A549 (cell line): Measurements from ENCODE around the gene GPR61. TPM values are rescaled to one million over a fixed set of nuclear protein-coding genes. Genes with fewer than 3 reads are reported as not detected.

ENCODE experiments used
- ATAC-seq, 2 experiments: fragments of 200-7000 bp in 1 of 2; fragments of >200 bp in 1 of 2; cut with Nextera tagmentation in 1 of 2; cut with Tn5 transposase in 1 of 2; 3 replicates each; pipeline versions ENCODE4 v1.8.0 to v1.9.1; 2018 to 2020; ENCODE audit warnings: mild to moderate bottlenecking in 1 of 2, moderate library complexity in 1 of 2
- CTCF ChIA-PET: fragments of 300-600 bp; sonication (Branson Sonifier 250); formaldehyde crosslinking; extraction: SDS; loops from one replicate; lab custom pipeline; 2021; ENCODE audit warnings: antibody characterized with exemption, inconsistent platforms; lab: Yijun Ruan, JAX
- POLR2A ChIA-PET: fragments of 350-600 bp; formaldehyde crosslinking; extraction: SDS; loops from one replicate; lab custom pipeline; 2021; ENCODE audit warnings: antibody characterized with exemption, inconsistent platforms; lab: Yijun Ruan, JAX
- DNase-seq, 2 experiments: peaks; one replicate each; pipeline versions ENCODE4 v3.0.0 to v3.0.0-alpha.2; 2011 to 2016; ENCODE audit warnings: low read depth in 1 of 2, low spot score in 1 of 2
- FAIRE-seq: peaks from 2 replicates; lab custom pipeline; 2011; peaks lifted over from hg19 to GRCh38; lab: Jason Lieb, UNC
- H3K27ac ChIP-seq, 2 experiments: fragments of >200 bp; sonication (Bioruptor Twin); formaldehyde crosslinking; 3 replicates each; pipeline ENCODE4 v1.5.1; 2016 to 2017
- H3K4me1 ChIP-seq: fragments of >200 bp; sonication (Bioruptor Twin); formaldehyde crosslinking; 3 replicates; pipeline ENCODE4 v1.6.1; 2016
- H3K4me2 ChIP-seq: fragments of >200 bp; sonication (Bioruptor Twin); formaldehyde crosslinking; 3 replicates; pipeline ENCODE4 v1.6.1; 2016
- H3K4me3 ChIP-seq: fragments of >200 bp; sonication (Bioruptor Twin); formaldehyde crosslinking; 3 replicates; pipeline ENCODE4 v1.5.1; 2016
- H3K9me3 ChIP-seq: fragments of >200 bp; sonication (Bioruptor Twin); formaldehyde crosslinking; 3 replicates; pipeline ENCODE4 v1.6.1; 2016
- ATOH8 ChIP-seq: fragments of 250-450 bp; sonication (Bioruptor Pico); IDR thresholded peaks from 2 replicates; pipeline ENCODE4 v1.5.0; 2020; ENCODE audit warnings: low read depth, mild to moderate bottlenecking, moderate library complexity
- CTCF ChIP-seq: fragments of >200 bp; sonication (Bioruptor Twin); formaldehyde crosslinking; IDR thresholded peaks from 3 replicates; pipeline ENCODE4 v1.5.1; 2016
- EHF ChIP-seq: fragments of 250-450 bp; sonication (Bioruptor Pico); IDR thresholded peaks from 2 replicates; pipeline ENCODE4 v1.5.0; 2020; ENCODE audit warnings: mild to moderate bottlenecking
- ELK1 ChIP-seq: fragments of 150-350 bp; IDR thresholded peaks from 2 replicates; pipeline ENCODE4 v1.6.1; 2014; ENCODE audit warnings: low read depth, mild to moderate bottlenecking, low read length
- FOXS1 ChIP-seq: fragments of 250-450 bp; sonication (Bioruptor Pico); IDR thresholded peaks from 2 replicates; pipeline ENCODE4 v1.5.0; 2020; ENCODE audit warnings: mild to moderate bottlenecking, moderate library complexity
- GATA3 ChIP-seq: IDR thresholded peaks from 2 replicates; pipeline ENCODE4 v1.6.1; 2012; ENCODE audit warnings: borderline replicate concordance
- HEYL ChIP-seq: fragments of 250-450 bp; sonication (Bioruptor Pico); IDR thresholded peaks from 2 replicates; pipeline ENCODE4 v1.8.0; 2021; ENCODE audit warnings: mild to moderate bottlenecking, moderate library complexity
- HMGXB4 ChIP-seq: fragments of 250-450 bp; sonication (Bioruptor Pico); IDR thresholded peaks from 2 replicates; pipeline ENCODE4 v1.5.0; 2021; ENCODE audit warnings: mild to moderate bottlenecking, moderate library complexity, borderline replicate concordance
- HOXB5 ChIP-seq: fragments of 250-450 bp; sonication (Bioruptor Pico); IDR thresholded peaks from 2 replicates; pipeline ENCODE4 v1.5.0; 2020; ENCODE audit warnings: mild to moderate bottlenecking, moderate library complexity
- MAX ChIP-seq: IDR thresholded peaks from 2 replicates; pipeline ENCODE4 v1.6.1; 2012
- RAD21 ChIP-seq, 2 experiments: fragments of >200 bp in 1 of 2; sonication (Bioruptor Twin) in 1 of 2; formaldehyde crosslinking in 1 of 2; IDR thresholded peaks in 1 of 2; conservative IDR thresholded peaks in 1 of 2; 2 replicates in 1 of 2; 3 replicates in 1 of 2; pipeline ENCODE4 v1.6.1; 2012 to 2018; ENCODE audit warnings: inconsistent platforms in 1 of 2
- RCOR1 ChIP-seq: fragments of 150-350 bp; IDR thresholded peaks from 2 replicates; pipeline ENCODE4 v1.6.1; 2014; ENCODE audit warnings: antibody characterized with exemption, low read length, low read depth
- SMC3 ChIP-seq: fragments of >200 bp; sonication (Bioruptor Twin); formaldehyde crosslinking; IDR thresholded peaks from 3 replicates; pipeline ENCODE4 v1.6.1; 2018; ENCODE audit warnings: inconsistent platforms
- ZC3H11A ChIP-seq: fragments of 450-650 bp; IDR thresholded peaks from 2 replicates; pipeline ENCODE4 v1.6.1; 2014; ENCODE audit warnings: antibody characterized with exemption, mild to moderate bottlenecking
- ZFP36 ChIP-seq: fragments of 450-650 bp; IDR thresholded peaks from 2 replicates; pipeline ENCODE4 v1.6.1; 2014; ENCODE audit warnings: borderline replicate concordance; ENCODE audit not compliant: partially characterized antibody
- WGBS: methylation state at CpG from one replicate; pipeline ENCODE4 v1.1.6; 2017; ENCODE audit errors: missing lambda C conversion rate; 5-methylcytosine and 5-hydroxymethylcytosine counted together
- polyA plus RNA-seq, 4 experiments: library from polyadenylated mRNA; depleted of rRNA in 3 of 4; stranded (reverse); fragments of >200 nt; fragmentation: RNase III in 1 of 4; extraction: RNeasy Plus Mini Kit Qiagen cat#74134 plus additional on column Dnase treatment in 1 of 4; gene quantifications; 2 replicates in 3 of 4; 3 replicates in 1 of 4; pipeline ENCODE4 v1.2.3, GENCODE V29; 2011 to 2017

GPR61 gene
- polyA plus RNA-seq, 2 of the 4 experiments (the other 2 are of a cell fraction) = 0.14 TPM; not detected in 1

GRCh38 chr1:109532365-109533136 lies 7.1 kb upstream of the GPR61 start:
- peak; percentile 58 to 64 for DNase-seq
- peak; percentile 83 to 94 for ATAC-seq
- CTCF ChIA-PET = interaction anchor here (0.6 to 21.4 kb wide), 62 partner anchors 9 to 819 kb away, joined by 3 to 749 read pairs (median 4); partner anchors contain the start of genes AMIGO1, ATXN7L2, CYB561D1 and EPS8L3
- no peak for FAIRE-seq
- H3K4me1 ChIP-seq = peaks cover 4% of the 10 kb centered on the region; the same call in 2 of the 3 replicates
- H3K27ac ChIP-seq = peak overlapping the region; percentile 67 to 84
- peak overlapping the region; percentile 63 for H3K4me2 ChIP-seq
- no peak for TF ChIP-seq FOXS1 (CRISPR knock-in tag)
- peak; percentile 71 to 81 for TF ChIP-seq RAD21 (conservative IDR thresholded peaks at IDR 0.05 in 1 of 2, IDR thresholded peaks at IDR 0.05 in 1 of 2)
- no peak for TF ChIP-seq RCOR1
- TF ChIP-seq SMC3 = peak; percentile 54
- TF ChIP-seq CTCF = peak; percentile 55
- TF ChIP-seq, all 56 proteins: peak for 3
- POLR2A ChIA-PET = interaction anchor here (1.0 kb wide), 2 partner anchors 16 to 42 kb away, joined by 5 to 6 read pairs; partner anchors contain the start of gene GNAI3
- no peak overlapping the region for H3K4me3 ChIP-seq
- H3K9me3 ChIP-seq = no peaks in the 10 kb centered on the region
- 9% methylated on average over 10 of the region's 12 CpGs for WGBS

GRCh38 chr1:109534307-109534858 lies 5.3 kb upstream of the GPR61 start:
- POLR2A ChIA-PET = interaction anchor here (1.2 kb wide), 1 partner anchor 14 kb away, joined by 3 read pairs; the partner anchor contains the start of gene GNAI3
- H3K4me3 ChIP-seq = no peak overlapping the region

GRCh38 chr1:109535481-109535880 lies 4.2 kb upstream of the GPR61 start:
- FAIRE-seq = no peak
- CTCF ChIA-PET = interaction anchor here (1.1 to 21.4 kb wide), 6 partner anchors 7 to 239 kb away, joined by 3 to 749 read pairs (median 74); partner anchors contain the start of genes ATXN7L2, CYB561D1 and GPR61
- Histone ChIP-seq H3K4me3 (no peak overlapping the region), H3K9me3 (no peaks in the 10 kb centered on the region)
- ATAC-seq = no peak
- 35% methylated on average over 4 of the region's 4 CpGs for WGBS
- TF ChIP-seq HEYL (CRISPR knock-in tag) (no peak), HOXB5 (CRISPR knock-in tag) (no peak), ZC3H11A (no peak), ELK1 (no peak), HMGXB4 (CRISPR knock-in tag) (no peak), GATA3 (no peak), EHF (no peak)
- TF ChIP-seq, all 56 proteins: peak for 0
- Histone ChIP-seq H3K4me2 (no peak overlapping the region), H3K27ac (no peak overlapping the region), H3K4me1 (peaks cover 4% of the 10 kb centered on the region; the same call in 2 of the 3 replicates)
- POLR2A ChIA-PET = interaction anchor here (1.2 kb wide), 1 partner anchor 13 kb away, joined by 3 read pairs; the partner anchor contains the start of gene GNAI3
- no peak for DNase-seq

More at GRCh38 chr1:109534307-109534858, 5.3 kb upstream of the GPR61 start:
- no peak for TF ChIP-seq ATOH8 (CRISPR knock-in tag)
- no peak for TF ChIP-seq MAX
- peak; percentile 43 for TF ChIP-seq ZFP36
- Histone ChIP-seq H3K27ac (no peak overlapping the region), H3K4me2 (no peak overlapping the region), H3K4me1 (peaks cover 4% of the 10 kb centered on the region; the same call in 2 of the 3 replicates), H3K9me3 (no peaks in the 10 kb centered on the region)
- WGBS = 74% methylated on average over 1 of the region's 1 CpG
- DNase-seq = no peak
- CTCF ChIA-PET = interaction anchor here (0.7 to 21.4 kb wide), 7 partner anchors 8 to 256 kb away, joined by 3 to 749 read pairs (median 25); partner anchors contain the start of genes ATXN7L2, CYB561D1 and GPR61
- no peak for FAIRE-seq
- ATAC-seq = no peak
